Left cardiac atrium (tissue), 4 donors: ENCODE results near the gene UBL4B. TPM values are rescaled to one million over a fixed set of nuclear protein-coding genes. Genes with fewer than 3 reads are reported as not detected.
"Not testable (repeated sequence)": the region's sequence is repeated elsewhere in the genome, so short reads cannot be mapped to it uniquely, and the experiment has no call there.

Experiments
- ATAC-seq, 2 donors: fragments of 200-7000 bp; cut with Tn5 transposase; one replicate each; pipeline ENCODE4 v1.9.1; 2020; ENCODE audit warnings: mild to moderate bottlenecking in 2 of 2, moderate library complexity in 2 of 2
- DNase-seq: peaks from one replicate; pipeline ENCODE4 v3.0.0-alpha.2; 2020
- intact Hi-C, 2 donors: fragments of 100-400 bp; cut with DNase I; formaldehyde crosslinking; loops; one replicate each; pipeline versions ENCODE4 v1.14.1 to v1.15.1; 2022 to 2023
- long read RNA-seq: library from polyadenylated mRNA; unstranded; transcript quantifications from one replicate; pipeline ENCODE4 v2.0.0, GENCODE V29; 2021
- total RNA-seq, 2 donors: library from RNA; stranded (reverse); fragmentation: NEBNext Ultra II Directional; extraction: Animal tissue kit (Norgen Biotek cat#: 25700); gene quantifications; one replicate each; pipeline ENCODE4 v1.2.1, GENCODE V29; 2021
- donor health status: DM: no; HTN: yes; CAD: no.
- donor health status: DM: no; HTN: yes; CAD: no; lungs with severe emphysema.
- donor health status: DM: yes; HTN: yes; CAD: no.
- donor health status: Dilated cardiomyopathy.

The UBL4B gene
- total RNA-seq, result not detected
- long read RNA-seq, result 0 reads

GRCh38 chr1:110112143-110112542, at the start of gene UBL4B:
Gene UBL4B, plus strand, starts transcription at chr1:110112443. Its CDS starts 92 bp downstream, at chr1:110112535.
- intact Hi-C loops, result no loop called here
- ATAC-seq, result no peak
- no peak for DNase-seq

GRCh38 chr1:110062612-110063011, 49.6 kb upstream of the UBL4B start:
- ATAC-seq (no peak), DNase-seq (no peak)
- intact Hi-C loops, result no loop called here

- intact Hi-C loops, result no loop called here
- DNase-seq, result no peak
- ATAC-seq, result no peak
Measured at GRCh38 chr1:110063781-110064180, 48.5 kb upstream of the UBL4B start.

GRCh38 chr1:110064576-110065337, 47.5 kb upstream of the UBL4B start:
- no peak for ATAC-seq
- no peak for DNase-seq
- intact Hi-C loops, result no loop called here

DNA sequence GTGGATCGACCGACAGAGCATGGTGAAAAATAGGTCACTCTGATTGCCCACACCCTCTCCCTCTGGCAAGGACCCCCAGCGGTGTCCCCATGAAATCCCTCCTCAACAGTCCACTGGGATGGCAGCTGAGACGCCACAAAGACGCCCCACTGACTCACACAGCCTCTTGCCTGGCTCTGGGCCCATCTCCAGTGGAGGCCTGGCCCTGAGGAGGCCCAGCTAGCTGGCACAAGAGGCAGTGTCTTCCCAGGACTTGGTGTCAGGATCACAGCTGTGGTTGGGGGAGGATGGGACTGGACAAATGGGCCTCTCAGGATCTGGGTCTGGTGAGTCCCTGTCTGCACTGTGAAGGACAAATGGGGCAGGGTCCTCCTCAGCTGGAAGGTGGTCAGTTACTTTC, 46.4 kb upstream of the UBL4B start:
- intact Hi-C loops, result no loop called here
- DNase-seq, result no peak
- no peak for ATAC-seq

- ATAC-seq, result no peak
Measured at GRCh38 chr1:110067479-110067892, 44.8 kb upstream of the UBL4B start.

DNA sequence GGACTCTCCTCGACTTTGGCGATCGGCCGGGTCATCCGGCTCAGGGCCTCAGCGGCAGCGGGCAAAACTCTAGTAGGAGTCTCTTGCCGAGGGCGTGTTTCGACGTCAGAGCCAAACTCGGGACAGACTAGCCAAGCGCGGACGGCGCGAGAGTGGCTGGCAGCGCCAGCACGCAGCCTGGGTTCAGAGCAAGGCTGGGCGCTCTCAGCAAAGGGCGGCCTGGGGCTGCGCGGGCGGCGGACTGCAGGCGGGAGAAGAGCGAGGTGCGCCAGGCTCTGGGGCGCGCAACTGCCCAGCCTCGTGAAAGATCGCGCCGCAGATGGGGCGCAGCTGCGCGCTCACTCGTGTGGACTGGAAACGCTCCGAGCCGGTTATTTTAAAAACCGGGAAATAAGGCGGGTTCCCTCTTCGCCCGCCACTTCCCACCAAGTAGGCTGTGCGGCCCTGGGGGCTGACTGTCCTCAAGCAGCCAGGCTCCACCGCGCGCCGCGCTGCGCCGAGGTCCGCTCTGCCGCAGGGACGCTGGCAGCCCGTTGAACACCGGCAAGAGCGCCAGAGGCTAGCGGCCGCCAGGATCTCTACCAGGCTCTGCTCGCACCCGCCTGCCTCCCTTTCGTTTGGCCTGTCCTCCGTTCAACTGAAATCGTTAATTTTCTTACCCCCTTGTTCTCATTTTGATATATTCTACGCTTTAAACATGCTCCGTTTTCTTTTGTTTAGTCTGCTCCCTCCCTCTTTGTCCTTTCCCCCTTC, 44.2 kb upstream of the UBL4B start:
- intact Hi-C loops, result no loop called here
- ATAC-seq, result peak in 1 of 2 donors; percentile 8
- DNase-seq, result no peak

More at GRCh38 chr1:110067479-110067892, 44.8 kb upstream of the UBL4B start:
- intact Hi-C loops, result no loop called here
- no peak for DNase-seq

DNA sequence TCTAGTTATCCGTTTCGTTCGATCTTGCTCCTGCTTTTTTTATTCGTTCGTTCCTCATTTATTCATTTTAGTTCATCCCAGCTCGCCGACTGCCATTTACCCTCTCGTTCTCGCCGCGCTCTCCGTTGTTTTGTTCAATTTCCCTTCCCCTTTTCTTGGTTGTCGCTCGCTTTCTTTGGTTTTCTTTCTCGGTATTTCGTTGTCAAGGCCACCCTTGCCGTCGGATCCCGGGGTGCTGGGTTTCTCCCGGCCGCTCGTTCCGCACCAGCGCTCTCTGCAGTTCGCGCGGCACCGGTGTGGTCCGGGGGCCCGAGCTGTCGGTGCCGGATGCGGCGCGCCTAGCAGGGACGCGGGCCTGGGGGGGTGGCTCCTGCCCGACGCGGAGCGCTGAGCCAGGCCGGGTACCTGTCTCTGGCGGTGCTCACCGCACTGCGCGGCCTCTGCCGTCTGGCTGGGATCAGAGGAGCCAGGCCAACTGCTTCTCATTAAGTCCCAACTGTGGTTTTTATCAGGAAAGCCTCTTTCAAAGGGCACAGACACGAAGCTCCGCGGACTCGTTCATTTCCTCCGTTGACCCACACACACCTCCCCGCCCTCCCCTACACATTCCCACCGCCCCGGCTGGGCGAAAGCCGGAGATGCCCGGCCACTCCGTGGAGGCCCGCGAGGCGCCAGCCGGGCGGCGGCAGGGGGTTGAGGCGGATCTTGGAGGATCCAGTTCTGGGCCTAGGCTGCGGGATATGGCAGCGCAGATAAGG, 43.4 kb upstream of the UBL4B start:
- ATAC-seq (no peak), DNase-seq (no peak)
- intact Hi-C loops, result no loop called here

GRCh38 chr1:110069404-110070281, 42.6 kb upstream of the UBL4B start:
- no peak for DNase-seq
- intact Hi-C loops, result no loop called here
- peak; percentile 20 to 35 for ATAC-seq

DNA sequence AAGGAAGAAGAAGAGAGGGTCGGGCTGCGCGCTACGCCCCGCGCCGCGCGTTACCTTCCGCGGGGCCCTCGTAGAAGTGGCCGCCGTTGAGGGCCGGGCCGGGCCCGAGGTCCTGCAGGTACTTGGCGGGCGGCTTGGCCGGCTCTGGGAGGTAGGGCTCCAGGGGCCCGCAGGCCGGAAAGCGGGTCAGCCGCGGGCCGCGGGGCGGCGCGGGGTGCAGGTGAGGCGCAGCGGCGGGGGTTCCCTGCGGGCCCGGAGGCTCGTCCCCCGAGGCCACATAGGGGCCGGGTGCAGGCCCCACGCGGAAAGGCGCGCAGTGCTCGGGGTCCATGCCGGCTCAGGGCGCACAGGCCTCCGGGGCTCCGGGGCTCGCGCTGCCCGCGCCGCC, 42.0 kb upstream of the UBL4B start:
- ATAC-seq, result peak in 1 of 2 donors; percentile 17
- DNase-seq, result no peak
- intact Hi-C loops, result no loop called here

GRCh38 chr1:110070671-110071242, 41.5 kb upstream of the UBL4B start, which contains the start of gene ALX3:
Gene ALX3, minus strand, starts transcription at chr1:110070672. Its CDS starts 60 bp downstream, at chr1:110070612.
- ATAC-seq, result no peak
- DNase-seq, result no peak
- intact Hi-C loops, result no loop called here

DNA sequence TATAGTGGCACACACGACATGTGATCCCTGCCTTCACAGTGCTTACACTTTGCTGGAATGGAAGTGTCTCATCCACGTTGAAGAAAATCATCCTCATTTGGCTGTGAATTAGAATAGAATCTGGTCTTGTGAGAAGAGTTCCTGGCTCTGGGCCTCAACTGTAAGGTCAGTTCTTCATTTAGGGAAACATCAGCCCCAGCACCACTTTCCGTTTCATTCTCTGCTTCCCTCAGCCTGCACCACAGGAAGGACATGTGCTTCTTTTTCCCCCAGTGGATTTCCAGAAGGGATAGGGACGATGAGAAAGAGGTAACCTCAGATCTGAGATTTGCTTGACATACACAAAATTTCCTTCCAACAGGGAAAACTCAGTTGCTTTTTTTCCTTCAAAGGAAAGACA, 38.1 kb upstream of the UBL4B start:
- no peak for ATAC-seq
- intact Hi-C loops, result no loop called here
- DNase-seq, result no peak

DNA sequence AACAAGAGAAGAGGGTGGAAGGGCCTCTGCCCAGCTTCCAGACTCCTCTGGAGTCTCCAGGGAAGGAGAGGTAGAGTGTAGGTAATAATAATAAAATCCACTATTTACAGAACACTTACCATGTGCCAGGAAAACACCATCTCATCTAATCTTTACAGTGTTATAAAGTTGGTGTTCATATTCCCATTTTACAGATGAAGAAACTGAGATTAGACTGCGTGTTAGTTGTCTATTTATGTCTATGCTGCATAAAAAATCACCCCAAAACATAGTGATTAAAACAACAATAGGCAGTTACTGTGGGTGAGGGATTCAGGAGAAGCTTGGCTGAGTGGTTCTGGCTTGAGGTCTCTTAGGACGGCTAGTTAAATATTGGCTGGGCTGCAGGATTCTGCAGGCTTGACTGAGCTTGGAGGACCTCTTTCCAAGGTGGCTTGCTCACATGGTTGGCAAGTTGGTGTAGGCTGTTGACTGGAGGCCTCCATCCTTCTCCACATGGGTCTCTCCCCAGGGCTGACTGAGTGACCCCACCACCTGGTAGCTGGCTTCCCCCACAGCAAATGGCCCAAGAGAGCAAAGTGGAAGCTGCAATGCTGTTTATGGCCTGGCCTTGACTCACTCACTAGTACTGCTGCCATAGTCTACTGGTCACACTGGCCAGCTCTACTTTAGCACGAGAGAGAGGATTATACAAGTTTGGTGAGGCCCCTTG, 35.3 kb upstream of the UBL4B start:
- ATAC-seq, result no peak
- intact Hi-C loops, result no loop called here

GRCh38 chr1:110079995-110080394, 32.2 kb upstream of the UBL4B start:
- ATAC-seq, intact Hi-C loops, DNase-seq: not testable (repeated sequence)

More for the DNA sequence above, 35.3 kb upstream of the UBL4B start:
- DNase-seq, result no peak

- DNase-seq, result no peak
- no peak for ATAC-seq
- intact Hi-C loops, result no loop called here
Measured at GRCh38 chr1:110081061-110081460, 31.2 kb upstream of the UBL4B start.

GRCh38 chr1:110082477-110082876, 29.8 kb upstream of the UBL4B start:
- no peak for ATAC-seq

GRCh38 chr1:110083061-110083865, 29.0 kb upstream of the UBL4B start:
- intact Hi-C loops, result no loop called here
- DNase-seq (no peak), ATAC-seq (peak in 1 of 2 donors; percentile 17)

More at GRCh38 chr1:110082477-110082876, 29.8 kb upstream of the UBL4B start:
- intact Hi-C loops, result no loop called here
- no peak for DNase-seq
